Kidney tubule cell (primary cell): ENCODE measurements around the gene FGFR3.
A peak's percentile ranks its signal among the peaks of the same experiment; 100 is the strongest.

Experiments used
- DNase-seq: peaks from one replicate; pipeline ENCODE4 v3.0.0-alpha.2; 2018; ENCODE audit warnings: low spot score

FGFR3 gene

GRCh38 chr4:1792832-1793495 lies at the start of gene FGFR3:
Gene FGFR3 (plus strand): TSS chr4:1793293. CDS start chr4:1793935, 642 bp downstream.
- peak; percentile 41 for DNase-seq

GRCh38 chr4:1743551-1743950 lies 49.5 kb upstream of the FGFR3 start:
- DNase-seq = no peak

- DNase-seq = no peak
These were observed 49.1 kb upstream of the FGFR3 start for GRCh38 chr4:1743975-1744374.

GRCh38 chr4:1744552-1744951 lies 48.5 kb upstream of the FGFR3 start:
- DNase-seq = no peak

- no peak for DNase-seq
These were observed 47.9 kb upstream of the FGFR3 start for GRCh38 chr4:1745165-1745564.

GRCh38 chr4:1745697-1746096 lies 47.4 kb upstream of the FGFR3 start:
- no peak for DNase-seq

- peak; percentile 74 for DNase-seq
These were observed 46.8 kb upstream of the FGFR3 start for GRCh38 chr4:1746265-1746691.

- no peak for DNase-seq
These were observed 46.0 kb upstream of the FGFR3 start for GRCh38 chr4:1746919-1747602.

GRCh38 chr4:1747603-1747967 lies 45.5 kb upstream of the FGFR3 start:
- DNase-seq = no peak

- DNase-seq = peak; percentile 76
These were observed 44.6 kb upstream of the FGFR3 start for GRCh38 chr4:1748465-1748995.

GRCh38 chr4:1749370-1749769 lies 43.7 kb upstream of the FGFR3 start:
- DNase-seq = no peak

GRCh38 chr4:1749826-1750225 lies 43.3 kb upstream of the FGFR3 start:
- DNase-seq = no peak

- no peak for DNase-seq
These were observed 42.5 kb upstream of the FGFR3 start for GRCh38 chr4:1750381-1751154.

GRCh38 chr4:1751155-1751918 lies 41.8 kb upstream of the FGFR3 start:
- no peak for DNase-seq

GRCh38 chr4:1751919-1752283 lies 41.2 kb upstream of the FGFR3 start:
- DNase-seq = no peak

GRCh38 chr4:1752284-1753041 lies 40.6 kb upstream of the FGFR3 start:
- peak; percentile 27 for DNase-seq

- no peak for DNase-seq
These were observed 39.8 kb upstream of the FGFR3 start for GRCh38 chr4:1753294-1753696.

- no peak for DNase-seq
These were observed 39.3 kb upstream of the FGFR3 start for GRCh38 chr4:1753697-1754311.

- DNase-seq = no peak
These were observed 38.8 kb upstream of the FGFR3 start for GRCh38 chr4:1754336-1754735.

GRCh38 chr4:1755297-1755696 lies 37.8 kb upstream of the FGFR3 start:
- DNase-seq = no peak

- DNase-seq = no peak
These were observed 37.0 kb upstream of the FGFR3 start for GRCh38 chr4:1756079-1756478.
